HEK293 (cell line): ENCODE results near the gene PPIL6.

ENCODE experiments used
- CTCF ChIA-PET: fragments of 350-600 bp; formaldehyde crosslinking; extraction: SDS; loops from one replicate; lab custom pipeline; 2021; ENCODE audit warnings: antibody characterized with exemption; lab: Yijun Ruan, JAX
- POLR2A ChIA-PET: fragments of 300-600 bp; formaldehyde crosslinking; extraction: SDS; loops from one replicate; lab custom pipeline; 2020; ENCODE audit warnings: antibody characterized with exemption, inconsistent platforms; lab: Yijun Ruan, JAX
- H3K27ac ChIP-seq: fragments of 200-500 bp; sonication (Bioruptor generic); 2 replicates; pipeline ENCODE4 v1.5.1; 2014; ENCODE audit warnings: low read depth, low read length, control low read depth, inconsistent platforms; ENCODE audit errors: extremely low read depth
- H3K36me3 ChIP-seq, 2 experiments: fragments of 200-500 bp in 1 of 2; sonication (Bioruptor generic) in 1 of 2; 1 replicate in 1 of 2; 2 replicates in 1 of 2; pipeline ENCODE4 v1.5.1; 2014 to 2017; ENCODE audit warnings: inconsistent platforms in 2 of 2, low read length in 2 of 2; ENCODE audit not compliant: control insufficient read depth in 2 of 2, insufficient read depth in 1 of 2
- H3K4me1 ChIP-seq: fragments of 200-500 bp; sonication (Bioruptor generic); 2 replicates; pipeline ENCODE4 v1.5.1; 2014; ENCODE audit warnings: mild to moderate bottlenecking, low read length, inconsistent platforms; ENCODE audit not compliant: control insufficient read depth, insufficient read depth
- H3K4me3 ChIP-seq: 2 replicates; pipeline ENCODE4 v1.5.1; 2011; ENCODE audit warnings: low read depth, mild to moderate bottlenecking, control low read depth, low read length, moderate library complexity
- H3K9me3 ChIP-seq: fragments of 200-500 bp; sonication (Bioruptor generic); 2 replicates; pipeline ENCODE4 v1.5.1; 2014; ENCODE audit warnings: low read depth, low read length, inconsistent platforms; ENCODE audit not compliant: control insufficient read depth, insufficient read depth
- BCL11A ChIP-seq: fragments of 450-650 bp; formaldehyde crosslinking; IDR thresholded peaks from 2 replicates; pipeline ENCODE4 v1.5.1; 2016; ENCODE audit warnings: low read depth, missing biosample characterization, missing genetic modification characterization
- FEZF1 ChIP-seq: fragments of 450-650 bp; formaldehyde crosslinking; IDR thresholded peaks from 2 replicates; pipeline ENCODE4 v1.5.1; 2016; ENCODE audit warnings: missing biosample characterization, missing genetic modification characterization
- REST ChIP-seq: fragments of 450-650 bp; formaldehyde crosslinking; IDR thresholded peaks from 2 replicates; pipeline ENCODE4 v1.5.1; 2016; ENCODE audit warnings: missing biosample characterization, missing genetic modification characterization
- ZBTB1 ChIP-seq: fragments of 450-650 bp; formaldehyde crosslinking; IDR thresholded peaks from 2 replicates; pipeline ENCODE4 v1.5.1; 2016; ENCODE audit warnings: missing biosample characterization, missing genetic modification characterization
- ZBTB8A ChIP-seq: fragments of 450-650 bp; formaldehyde crosslinking; IDR thresholded peaks from 2 replicates; pipeline ENCODE4 v1.5.1; 2016; ENCODE audit warnings: missing biosample characterization, missing genetic modification characterization
- ZNF112 ChIP-seq: fragments of 450-650 bp; formaldehyde crosslinking; IDR thresholded peaks from 2 replicates; pipeline ENCODE4 v1.5.0; 2017; ENCODE audit warnings: missing biosample characterization, missing genetic modification characterization
- ZNF140 ChIP-seq: fragments of 450-650 bp; formaldehyde crosslinking; IDR thresholded peaks from 2 replicates; pipeline ENCODE4 v1.5.1; 2016; ENCODE audit warnings: missing biosample characterization, missing genetic modification characterization
- ZNF184 ChIP-seq: fragments of 450-650 bp; IDR thresholded peaks from 2 replicates; pipeline ENCODE4 v1.5.1; 2018; ENCODE audit warnings: missing biosample characterization, mild to moderate bottlenecking, missing genetic modification characterization
- ZNF211 ChIP-seq: fragments of 450-650 bp; formaldehyde crosslinking; IDR thresholded peaks from 2 replicates; pipeline ENCODE4 v1.5.1; 2016; ENCODE audit warnings: low read depth, missing biosample characterization, missing genetic modification characterization
- ZNF26 ChIP-seq: fragments of 450-650 bp; formaldehyde crosslinking; IDR thresholded peaks from 2 replicates; pipeline ENCODE4 v1.5.1; 2016; ENCODE audit warnings: missing biosample characterization, missing genetic modification characterization
- ZNF37A ChIP-seq: fragments of 450-650 bp; IDR thresholded peaks from 2 replicates; pipeline ENCODE4 v1.5.1; 2018; ENCODE audit warnings: missing biosample characterization, missing genetic modification characterization
- ZNF404 ChIP-seq: fragments of 450-650 bp; formaldehyde crosslinking; IDR thresholded peaks from 2 replicates; pipeline ENCODE4 v1.5.1; 2017; ENCODE audit warnings: missing biosample characterization, missing genetic modification characterization
- ZNF510 ChIP-seq: fragments of 450-650 bp; formaldehyde crosslinking; IDR thresholded peaks from 2 replicates; pipeline ENCODE4 v1.5.1; 2018; ENCODE audit warnings: mild to moderate bottlenecking, missing genetic modification characterization, missing biosample characterization; ENCODE audit not compliant: insufficient replicate concordance
- ZNF518A ChIP-seq: fragments of 450-650 bp; formaldehyde crosslinking; conservative IDR thresholded peaks from 2 replicates; pipeline ENCODE4 v1.5.1; 2016; ENCODE audit warnings: low read depth, missing biosample characterization, missing genetic modification characterization
- ZNF692 ChIP-seq: fragments of 450-650 bp; formaldehyde crosslinking; IDR thresholded peaks from 2 replicates; pipeline ENCODE4 v1.5.1; 2016; ENCODE audit warnings: missing biosample characterization, missing genetic modification characterization
- ZNF776 ChIP-seq: fragments of 450-650 bp; formaldehyde crosslinking; IDR thresholded peaks from 2 replicates; pipeline ENCODE4 v1.5.0; 2017; ENCODE audit warnings: missing biosample characterization, missing genetic modification characterization, borderline replicate concordance
- ZNF830 ChIP-seq: fragments of 450-650 bp; IDR thresholded peaks from 2 replicates; pipeline ENCODE4 v1.5.0; 2018; ENCODE audit warnings: missing biosample characterization, missing genetic modification characterization, low read depth, mild to moderate bottlenecking, moderate library complexity
- ZXDB ChIP-seq: fragments of 450-650 bp; formaldehyde crosslinking; IDR thresholded peaks from 2 replicates; pipeline ENCODE4 v1.5.1; 2016; ENCODE audit warnings: missing biosample characterization, missing genetic modification characterization
- TF ChIP-seq, protein P1 (sequence below): fragments of 450-650 bp; formaldehyde crosslinking; IDR thresholded peaks from 2 replicates; pipeline ENCODE4 v1.5.1; 2016; ENCODE audit warnings: missing biosample characterization, missing genetic modification characterization
- TF ChIP-seq, protein P2 (sequence below): fragments of 450-650 bp; formaldehyde crosslinking; IDR thresholded peaks from 2 replicates; pipeline ENCODE4 v1.5.1; 2017; ENCODE audit warnings: missing biosample characterization, mild to moderate bottlenecking, missing genetic modification characterization, moderate library complexity

Gene PPIL6

GRCh38 chr6:109466212-109466923 lies 25.9 kb upstream of the PPIL6 start (continued):
- TF ChIP-seq ZNF518A (tag by site-specific recombination), result no peak
- TF ChIP-seq, protein P1, sequence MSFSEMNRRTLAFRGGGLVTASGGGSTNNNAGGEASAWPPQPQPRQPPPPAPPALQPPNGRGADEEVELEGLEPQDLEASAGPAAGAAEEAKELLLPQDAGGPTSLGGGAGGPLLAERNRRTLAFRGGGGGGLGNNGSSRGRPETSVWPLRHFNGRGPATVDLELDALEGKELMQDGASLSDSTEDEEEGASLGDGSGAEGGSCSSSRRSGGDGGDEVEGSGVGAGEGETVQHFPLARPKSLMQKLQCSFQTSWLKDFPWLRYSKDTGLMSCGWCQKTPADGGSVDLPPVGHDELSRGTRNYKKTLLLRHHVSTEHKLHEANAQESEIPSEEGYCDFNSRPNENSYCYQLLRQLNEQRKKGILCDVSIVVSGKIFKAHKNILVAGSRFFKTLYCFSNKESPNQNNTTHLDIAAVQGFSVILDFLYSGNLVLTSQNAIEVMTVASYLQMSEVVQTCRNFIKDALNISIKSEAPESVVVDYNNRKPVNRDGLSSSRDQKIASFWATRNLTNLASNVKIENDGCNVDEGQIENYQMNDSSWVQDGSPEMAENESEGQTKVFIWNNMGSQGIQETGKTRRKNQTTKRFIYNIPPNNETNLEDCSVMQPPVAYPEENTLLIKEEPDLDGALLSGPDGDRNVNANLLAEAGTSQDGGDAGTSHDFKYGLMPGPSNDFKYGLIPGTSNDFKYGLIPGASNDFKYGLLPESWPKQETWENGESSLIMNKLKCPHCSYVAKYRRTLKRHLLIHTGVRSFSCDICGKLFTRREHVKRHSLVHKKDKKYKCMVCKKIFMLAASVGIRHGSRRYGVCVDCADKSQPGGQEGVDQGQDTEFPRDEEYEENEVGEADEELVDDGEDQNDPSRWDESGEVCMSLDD, result no peak
- TF ChIP-seq ZNF26 (tag by site-specific recombination), result no peak

DNA sequence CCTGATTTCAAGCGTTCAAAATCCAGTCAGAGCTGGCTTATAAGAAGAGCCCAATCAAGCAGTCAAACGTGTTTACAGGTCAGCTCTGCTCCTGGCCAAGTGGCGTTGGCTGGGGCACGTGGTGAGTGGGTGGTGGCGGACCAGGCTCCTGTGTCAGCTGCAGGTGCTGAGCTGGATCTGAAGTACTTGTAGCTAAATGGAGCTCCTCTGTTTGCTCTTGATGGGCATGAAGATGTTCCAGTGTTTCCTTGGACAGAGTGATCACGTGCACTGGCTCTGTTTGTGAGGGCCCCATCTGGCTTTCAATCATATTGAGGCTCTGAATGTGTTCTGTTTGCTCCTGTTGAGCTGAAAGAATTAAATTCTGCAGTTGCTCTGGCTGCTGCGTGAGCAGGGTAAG lies 25.3 kb upstream of the PPIL6 start:
- ChIA-PET CTCF (no interaction called here), POLR2A (interaction anchor here (1.0 kb wide), 1 partner anchor 16 kb away, joined by 3 read pairs; no protein-coding TSS in a partner anchor)
- H3K27ac ChIP-seq, result no peak overlapping the region
- no peaks in the 10 kb centered on the region for H3K4me1 ChIP-seq
- peaks cover 48 to 97% of the 10 kb centered on the region in 2 experiments for H3K36me3 ChIP-seq
- no peak overlapping the region for H3K4me3 ChIP-seq
- no peaks in the 10 kb centered on the region for H3K9me3 ChIP-seq
- TF ChIP-seq FEZF1 (tag by site-specific recombination) (no peak), ZNF510 (tag by site-specific recombination) (no peak), ZNF211 (no peak), ZNF830 (tag by site-specific recombination) (no peak), BCL11A (tag by site-specific recombination) (no peak), ZNF112 (tag by site-specific recombination) (no peak), ZNF404 (tag by site-specific recombination) (no peak), REST (no peak), ZNF776 (tag by site-specific recombination) (no peak), ZNF37A (tag by site-specific recombination) (no peak), ZNF140 (tag by site-specific recombination) (no peak), ZXDB (tag by site-specific recombination) (no peak), ZNF184 (no peak), ZBTB8A (tag by site-specific recombination) (no peak), ZBTB1 (tag by site-specific recombination) (no peak), ZNF692 (tag by site-specific recombination) (no peak)
- TF ChIP-seq, protein P2, sequence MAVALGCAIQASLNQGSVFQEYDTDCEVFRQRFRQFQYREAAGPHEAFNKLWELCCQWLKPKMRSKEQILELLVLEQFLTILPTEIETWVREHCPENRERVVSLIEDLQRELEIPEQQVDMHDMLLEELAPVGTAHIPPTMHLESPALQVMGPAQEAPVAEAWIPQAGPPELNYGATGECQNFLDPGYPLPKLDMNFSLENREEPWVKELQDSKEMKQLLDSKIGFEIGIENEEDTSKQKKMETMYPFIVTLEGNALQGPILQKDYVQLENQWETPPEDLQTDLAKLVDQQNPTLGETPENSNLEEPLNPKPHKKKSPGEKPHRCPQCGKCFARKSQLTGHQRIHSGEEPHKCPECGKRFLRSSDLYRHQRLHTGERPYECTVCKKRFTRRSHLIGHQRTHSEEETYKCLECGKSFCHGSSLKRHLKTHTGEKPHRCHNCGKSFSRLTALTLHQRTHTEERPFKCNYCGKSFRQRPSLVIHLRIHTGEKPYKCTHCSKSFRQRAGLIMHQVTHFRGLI (tag by site-specific recombination), result no peak
